GM19025 (cell line): ENCODE data around the gene ZNF846.
"Not testable (repeated sequence)": the region's sequence is repeated elsewhere in the genome, so short reads cannot be mapped to it uniquely, and the experiment has no call there.

Source experiments
- ATAC-seq: cut with Tn5 transposase; IDR thresholded peaks from one replicate; pipeline ENCODE4 v1.9.1; 2021; ENCODE audit warnings: mild to moderate bottlenecking, low read depth, moderate library complexity; ENCODE audit not compliant: unreplicated experiment

The ZNF846 gene

DNA sequence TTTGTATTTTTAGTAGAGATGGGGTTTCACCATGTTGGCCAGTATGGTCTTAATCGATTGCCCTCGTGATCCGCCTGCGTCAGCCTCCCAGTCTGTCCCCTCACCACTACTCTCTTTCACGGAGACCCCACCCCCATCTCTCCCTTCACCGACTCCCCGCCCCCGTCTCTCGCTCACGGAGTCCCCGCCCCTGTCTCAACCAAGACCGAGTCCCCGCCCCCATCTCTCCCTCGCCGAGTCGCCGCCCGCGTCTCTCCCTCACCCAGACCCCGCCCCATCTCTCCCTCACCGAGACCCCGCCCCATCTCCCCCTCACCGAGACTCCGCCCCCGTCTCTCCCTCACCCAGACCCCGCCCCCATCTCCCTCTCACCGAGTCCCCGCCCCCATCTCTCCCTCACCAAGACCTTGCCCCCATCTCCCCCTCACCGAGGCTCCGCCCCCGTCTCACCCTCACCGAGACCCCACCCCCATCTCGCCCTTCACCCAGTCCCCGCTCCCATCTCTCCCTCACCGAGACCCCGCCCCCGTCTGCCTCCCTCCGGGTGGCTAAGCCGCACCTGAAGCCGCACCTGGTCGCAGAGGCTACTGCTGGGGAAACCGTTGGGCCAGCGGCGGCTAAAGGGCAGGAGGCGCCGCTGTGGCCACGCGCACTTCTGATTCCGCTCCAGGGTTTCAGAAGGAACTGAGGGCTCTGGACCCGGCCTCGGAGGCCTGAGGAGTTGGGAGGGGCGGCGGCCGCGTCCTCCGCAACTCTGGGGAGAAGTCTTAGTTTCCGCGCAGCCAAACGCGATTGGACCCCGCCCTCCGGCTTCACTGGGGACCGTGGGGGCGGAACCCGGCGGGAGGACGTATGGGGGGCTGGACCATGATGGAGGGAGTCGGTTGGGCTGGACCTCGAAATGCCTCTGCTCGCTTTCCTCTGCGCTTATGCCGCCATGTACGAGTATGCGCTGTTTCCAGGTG, 17.1 kb upstream of the ZNF846 start:
- ATAC-seq, result peak; percentile 61

DNA sequence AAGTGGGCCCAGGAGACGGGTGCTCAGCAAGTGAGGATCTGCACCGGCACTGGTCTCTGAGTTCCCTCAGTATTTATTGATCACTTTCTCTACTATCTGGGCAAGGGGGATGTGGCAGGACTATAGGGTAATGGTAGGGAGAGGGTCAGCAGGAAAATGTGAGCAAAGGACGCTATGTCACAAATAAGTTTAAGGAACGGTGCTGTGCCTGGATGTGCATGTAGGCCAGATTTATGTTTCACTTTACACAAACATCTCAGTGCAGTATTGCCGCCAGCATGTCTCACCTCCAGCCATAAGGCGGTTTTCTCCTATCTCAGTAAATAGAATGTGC, 15.6 kb upstream of the ZNF846 start:
- not testable (repeated sequence) for ATAC-seq

DNA sequence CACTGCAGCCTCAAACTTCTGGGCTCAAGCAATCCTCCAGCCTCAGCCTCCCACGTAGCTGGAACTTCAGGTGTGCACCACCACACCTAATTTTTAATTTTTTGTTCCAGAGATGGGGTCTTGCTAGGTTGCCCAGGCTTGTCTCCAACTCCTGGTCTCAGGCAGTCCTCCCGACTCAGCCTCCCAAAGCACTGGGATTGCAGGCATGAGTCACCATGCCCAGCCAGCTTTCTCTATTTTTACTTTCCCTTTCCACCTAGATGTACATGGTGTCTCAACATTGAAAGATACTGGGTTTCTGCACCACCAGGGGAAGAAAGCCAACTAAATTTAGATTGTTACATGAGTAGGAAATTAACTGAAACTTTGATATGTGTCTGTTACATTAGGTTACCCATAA, 13.8 kb upstream of the ZNF846 start:
- ATAC-seq, result no peak

DNA sequence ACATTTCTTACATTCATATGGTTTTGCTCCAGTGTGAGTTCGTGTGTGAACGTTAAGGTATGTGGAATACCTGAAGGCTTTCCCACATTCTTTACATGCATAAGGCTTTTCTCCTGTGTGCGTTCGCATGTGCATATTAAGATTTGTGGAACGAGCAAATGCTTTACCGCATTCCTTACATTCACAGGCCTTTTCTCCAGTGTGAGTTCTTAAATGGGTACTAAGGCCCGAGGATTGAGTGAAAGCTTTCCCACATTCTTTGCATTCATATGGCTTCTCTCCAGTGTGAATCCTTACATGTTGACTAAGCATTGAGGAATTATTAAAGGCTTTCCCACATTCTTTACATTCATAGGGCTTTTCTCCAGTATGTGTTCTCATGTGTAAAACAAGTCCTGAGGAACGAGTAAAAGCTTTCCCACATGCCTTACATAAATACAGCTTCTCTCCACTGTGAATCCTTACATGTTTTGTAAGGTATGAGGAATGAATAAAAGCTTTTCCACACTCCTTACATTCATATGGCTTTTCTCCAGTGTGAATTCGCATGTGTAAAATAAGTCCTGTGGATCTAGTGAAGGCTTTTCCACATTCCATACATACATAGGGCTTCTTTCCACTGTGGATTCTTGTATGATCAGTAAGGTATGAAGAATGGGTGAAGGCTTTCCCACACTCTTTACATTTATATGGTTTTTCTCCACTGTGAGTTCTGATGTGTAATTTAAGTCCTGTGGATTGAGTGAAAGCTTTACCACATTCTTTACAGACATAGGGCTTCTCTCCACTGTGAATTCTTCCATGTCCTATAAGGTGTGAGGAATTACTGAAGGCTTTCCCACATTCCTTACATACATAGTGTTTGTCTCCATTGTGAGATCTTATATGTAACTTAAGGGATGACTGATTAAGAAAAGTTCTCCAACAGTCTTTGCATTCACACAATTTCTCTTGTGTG, 10.7 kb downstream of the ZNF846 start:
- ATAC-seq, result no peak

DNA sequence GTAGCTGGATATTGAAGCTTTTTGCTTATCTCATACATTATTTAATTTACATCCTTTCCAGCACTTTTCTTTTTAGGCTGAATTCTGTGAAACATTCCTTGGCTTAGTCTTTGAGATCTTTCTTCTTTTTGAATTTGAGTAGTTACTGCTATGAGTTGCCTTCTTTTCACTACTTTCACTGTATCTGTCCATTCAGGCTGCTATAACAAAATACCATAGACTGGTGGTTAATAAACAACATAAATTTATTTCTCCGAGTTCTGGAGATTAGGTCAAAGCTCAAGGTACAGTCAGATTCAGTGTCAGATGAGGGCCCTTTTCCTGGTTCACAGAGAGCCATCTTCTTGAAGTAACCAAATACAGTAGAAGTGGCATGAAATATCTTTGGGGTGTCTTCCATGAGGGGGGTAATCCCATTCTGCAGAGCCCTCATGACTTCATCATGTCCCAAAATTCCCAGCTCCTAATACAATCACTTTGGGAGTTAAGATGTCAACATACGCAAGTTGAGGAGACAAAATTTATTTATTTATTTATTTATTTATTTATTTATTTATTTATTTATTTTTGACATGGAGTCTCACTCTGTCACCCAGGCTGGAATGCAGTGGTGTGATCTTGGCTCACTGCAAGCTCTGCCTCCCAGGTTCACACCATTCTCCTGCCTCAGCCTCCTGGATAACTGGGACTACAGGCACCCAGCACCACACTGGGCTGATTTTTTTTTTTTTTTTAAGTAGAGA, 15.7 kb downstream of the ZNF846 start:
- no peak for ATAC-seq

DNA sequence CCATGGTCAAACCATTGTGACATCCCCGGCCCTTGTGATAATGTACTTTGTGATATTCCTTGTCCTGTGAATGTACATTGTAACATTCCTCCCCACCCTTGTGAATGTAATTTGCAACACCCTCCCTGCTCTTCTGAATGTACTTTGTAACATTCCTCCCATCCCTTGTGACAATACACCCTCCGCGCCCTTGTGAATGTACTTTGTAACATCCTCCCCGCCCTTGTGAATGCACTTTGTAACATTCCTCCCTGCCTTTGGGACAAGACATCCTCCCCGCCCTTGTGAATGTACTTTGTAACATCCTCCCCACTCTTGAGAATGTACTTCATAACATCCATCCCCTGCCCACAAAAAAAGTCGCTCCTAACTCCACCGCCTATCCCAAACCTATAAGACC, 17.1 kb downstream of the ZNF846 start:
- no peak for ATAC-seq

DNA sequence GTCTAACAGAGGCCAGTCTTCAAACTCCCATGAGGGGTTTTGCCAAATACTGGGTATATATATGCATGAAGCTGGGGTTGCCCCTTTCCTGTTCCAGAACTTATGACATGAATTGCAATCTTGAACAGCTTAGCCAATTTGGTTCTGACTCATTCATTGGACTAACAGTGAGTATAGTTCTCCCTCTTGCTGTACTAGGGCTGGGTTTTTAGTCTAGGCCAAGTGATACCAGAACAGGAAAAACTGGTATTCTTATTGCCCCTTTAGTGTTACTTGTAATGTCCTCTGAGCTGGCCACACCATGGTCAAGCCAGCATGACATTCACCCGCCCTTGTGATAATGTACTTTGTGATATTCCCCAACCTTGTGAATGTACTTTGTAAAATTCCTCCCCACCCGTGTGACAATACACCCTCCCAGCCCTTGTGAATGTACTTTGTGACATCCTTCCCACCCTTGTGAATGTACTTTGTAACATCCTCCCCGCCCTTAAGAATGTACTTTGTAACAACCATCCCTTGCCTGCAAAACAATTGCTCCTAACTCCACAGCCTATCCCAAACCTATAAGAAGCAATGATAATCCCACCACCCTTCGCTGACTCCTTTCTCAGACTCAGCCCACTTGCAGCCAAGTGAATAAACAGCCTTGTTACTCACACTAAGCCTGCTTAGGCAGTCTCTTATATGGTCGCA, 26.9 kb downstream of the ZNF846 start:
- ATAC-seq, result no peak

DNA sequence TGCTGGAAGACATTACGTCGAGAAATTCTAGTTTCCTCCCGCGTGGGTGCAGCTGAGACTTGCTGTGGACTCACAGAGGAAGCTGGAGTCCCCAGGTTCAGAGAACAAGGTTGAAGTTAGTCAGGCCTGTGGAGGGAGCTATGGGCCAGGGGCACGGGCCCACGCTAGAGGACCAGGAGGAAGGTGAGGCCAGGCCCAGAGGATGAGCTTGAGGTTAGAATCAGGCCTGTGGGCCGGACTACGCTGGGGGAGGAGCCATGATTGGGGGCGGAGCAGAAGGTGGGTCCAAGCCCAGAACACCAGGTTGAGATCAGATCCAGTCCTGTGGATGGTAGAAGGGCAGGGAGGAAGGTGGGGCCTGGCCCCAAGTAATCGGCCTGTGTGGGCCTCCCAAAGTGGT, 32.6 kb downstream of the ZNF846 start:
- ATAC-seq, result no peak

DNA sequence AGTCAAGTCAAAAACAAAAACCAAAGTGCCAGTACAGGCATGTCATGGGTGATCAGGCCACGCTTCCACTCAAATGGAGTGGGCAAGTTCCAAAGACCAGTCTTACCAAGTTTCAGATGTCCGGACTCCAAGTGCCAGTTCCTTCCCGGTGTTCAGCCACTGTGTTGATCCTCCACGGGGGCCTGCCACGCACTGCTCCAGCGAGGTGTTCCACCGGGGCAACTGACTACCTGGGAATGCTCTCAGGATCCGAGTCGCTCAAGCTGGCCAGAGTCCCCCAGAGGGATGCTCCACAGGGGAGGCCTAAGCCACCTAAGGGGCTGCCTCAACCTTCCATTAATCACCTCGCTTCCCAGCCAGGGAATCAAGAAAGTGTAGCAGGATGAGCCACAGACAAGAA, 38.5 kb downstream of the ZNF846 start:
- not testable (repeated sequence) for ATAC-seq

DNA sequence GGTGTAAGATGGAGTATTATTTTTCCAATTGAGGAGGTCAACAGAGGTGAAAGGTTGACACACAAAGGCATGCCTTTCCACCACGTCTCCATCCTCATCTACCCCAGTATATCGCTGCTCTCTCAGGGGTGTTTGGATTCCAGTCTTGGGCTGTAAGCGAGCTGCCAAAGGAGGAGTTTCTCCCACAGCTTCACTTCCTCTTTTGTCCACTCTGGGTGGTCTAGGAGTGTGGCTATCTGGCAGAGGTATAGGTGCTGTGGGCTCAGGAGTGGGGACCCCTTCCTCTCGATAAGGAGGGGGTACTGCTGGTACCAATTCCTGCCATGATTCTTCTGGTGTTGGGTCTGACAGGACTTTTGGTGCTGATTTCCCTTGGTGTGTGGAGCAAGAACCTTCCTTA, 39.4 kb downstream of the ZNF846 start:
- no peak for ATAC-seq

DNA sequence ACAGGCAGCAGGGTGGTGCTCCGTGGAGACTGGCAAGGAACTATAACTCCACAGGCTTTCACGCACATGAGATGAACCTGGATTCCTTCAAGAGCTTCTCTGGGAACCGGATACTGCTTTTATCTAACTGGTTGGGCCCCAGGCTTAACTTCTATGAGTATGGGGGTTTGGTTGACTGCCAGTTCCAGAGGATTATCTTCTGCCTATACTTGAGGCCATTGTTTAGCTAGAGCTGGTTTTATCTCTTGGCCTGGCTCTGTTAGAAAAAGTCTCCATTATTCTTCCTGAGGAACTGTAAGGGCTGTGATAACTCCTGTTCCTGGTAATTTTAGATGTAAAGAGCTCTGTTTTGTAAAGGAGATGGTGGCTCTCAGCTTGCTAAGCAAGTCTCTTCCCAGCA, 40.9 kb downstream of the ZNF846 start:
- ATAC-seq, result no peak

DNA sequence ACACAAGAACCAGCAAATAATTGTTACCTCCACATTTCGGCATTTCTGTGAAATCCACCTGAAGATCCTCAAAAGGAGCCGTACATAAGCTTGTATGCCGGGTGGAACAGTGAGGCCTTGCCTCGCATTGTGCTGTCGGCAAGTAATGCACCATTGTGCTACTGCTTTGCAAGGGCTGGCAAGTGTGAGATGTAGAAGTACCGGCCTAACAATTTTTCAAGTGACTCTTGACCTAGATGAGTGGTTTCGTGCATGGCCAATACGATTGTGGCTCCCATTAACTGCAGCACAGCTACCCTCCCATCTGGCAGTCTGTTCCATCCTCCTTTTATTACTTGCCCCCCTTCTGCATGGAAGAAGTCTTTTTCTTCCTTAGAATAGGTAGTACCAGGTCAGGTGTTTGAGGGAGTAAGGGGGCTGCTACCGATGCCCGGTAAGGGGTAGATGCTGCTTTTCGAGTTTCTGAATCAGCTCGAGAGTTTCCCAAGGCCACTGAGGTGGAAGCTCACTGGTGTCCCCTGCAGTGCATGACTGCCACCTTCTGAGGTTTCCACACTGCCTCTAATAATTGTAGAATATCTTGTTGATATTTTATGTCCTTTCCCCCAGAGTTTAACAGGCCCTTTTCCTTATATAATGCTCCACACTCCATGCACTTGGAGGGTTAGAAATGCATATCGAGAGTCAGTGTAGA, 42.9 kb downstream of the ZNF846 start:
- not testable (repeated sequence) for ATAC-seq

DNA sequence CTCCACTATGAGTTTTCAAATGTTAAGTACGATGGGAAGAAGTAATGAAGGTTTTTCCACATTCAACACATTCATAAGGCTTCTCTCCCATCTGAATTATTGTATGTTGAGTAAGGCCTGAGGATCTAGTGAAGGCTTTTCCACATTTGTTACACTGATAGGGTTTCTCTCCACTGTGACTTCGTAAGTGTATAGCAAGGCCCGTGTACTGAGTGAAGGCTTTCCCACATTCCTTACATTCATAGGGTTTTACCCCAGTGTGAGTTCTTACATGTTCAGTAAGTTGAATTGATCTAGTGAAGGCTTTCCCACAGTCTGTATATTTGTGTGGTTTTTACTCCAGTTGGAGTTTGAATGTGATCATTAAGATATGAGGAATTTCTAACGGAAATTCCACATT, 44.4 kb downstream of the ZNF846 start:
- ATAC-seq, result no peak

DNA sequence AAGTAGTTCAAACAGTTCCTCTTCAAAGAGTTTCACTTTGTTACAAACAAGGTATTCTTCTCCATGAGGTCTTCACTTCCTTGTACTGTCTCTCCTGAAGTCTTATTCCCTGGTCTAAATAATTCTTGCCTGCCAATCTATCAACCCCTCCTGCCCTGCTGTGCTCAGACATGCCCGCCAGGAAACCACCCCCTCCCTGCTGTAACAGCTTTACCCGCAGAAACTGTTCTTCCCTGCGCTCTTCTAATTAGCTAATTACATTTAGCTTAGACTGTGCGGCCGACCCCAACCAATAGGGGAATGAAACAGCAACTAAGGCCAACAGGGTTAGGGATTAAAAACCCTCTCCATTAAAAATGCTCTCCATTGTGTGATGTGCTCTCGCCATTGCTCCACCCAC, 46.7 kb downstream of the ZNF846 start:
- no peak for ATAC-seq

DNA sequence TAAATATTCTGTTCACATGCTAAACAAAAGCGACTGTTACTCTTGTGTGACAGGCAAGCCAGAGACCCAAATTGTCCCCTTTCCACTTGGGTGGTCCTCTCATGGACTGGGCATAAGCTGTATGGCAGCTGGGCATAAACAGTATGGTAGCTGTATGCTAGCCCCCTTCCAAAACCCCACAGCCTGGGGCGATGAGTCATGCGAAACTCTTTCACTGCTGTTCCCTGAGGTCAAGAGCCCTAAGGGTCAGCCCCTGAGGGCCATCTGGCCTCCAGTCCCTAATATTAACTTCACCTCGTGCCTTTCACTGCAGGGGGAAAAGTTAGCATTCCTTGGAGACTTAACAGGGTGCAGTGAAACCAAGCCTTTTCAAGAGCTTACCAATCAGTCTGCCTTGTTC, 48.0 kb downstream of the ZNF846 start:
- ATAC-seq, result no peak

DNA sequence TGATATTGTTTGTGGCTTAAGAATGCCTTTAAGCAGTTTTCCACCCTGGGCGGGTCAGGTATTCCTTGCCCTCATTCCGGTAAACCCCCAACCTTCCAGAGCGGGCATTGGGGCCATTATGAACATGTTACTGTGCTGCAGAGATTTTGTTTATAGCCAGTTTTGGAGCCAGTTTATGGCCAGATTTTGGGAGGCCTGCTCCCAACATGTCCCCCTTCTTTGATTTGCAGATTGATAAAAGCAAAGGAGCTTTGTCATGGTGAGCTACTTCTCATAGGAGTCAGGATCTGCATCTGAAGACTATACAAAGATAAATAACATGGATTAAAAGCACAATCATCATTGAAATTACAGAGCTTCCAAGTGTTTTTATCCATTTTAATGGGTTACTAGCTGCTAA, 56.7 kb downstream of the ZNF846 start:
- no peak for ATAC-seq

DNA sequence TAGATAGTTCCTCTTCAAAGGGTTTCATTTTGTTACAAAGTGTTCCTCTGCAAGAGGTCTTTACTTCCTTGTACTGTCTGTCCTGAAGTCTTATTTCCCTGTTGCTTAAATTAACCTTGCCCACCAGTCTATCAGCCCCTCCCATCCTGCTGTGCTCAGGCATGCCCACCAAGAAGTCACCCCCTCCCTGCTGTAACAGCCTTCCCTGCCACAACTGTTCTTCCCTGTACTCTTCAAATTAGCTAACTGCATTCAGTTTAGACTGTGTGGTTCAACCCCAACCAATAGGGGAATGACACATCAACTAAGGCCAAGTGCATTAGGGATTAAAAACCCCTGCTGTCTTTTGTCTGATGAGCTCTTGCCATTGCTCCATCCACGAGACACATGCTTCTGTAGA, 59.2 kb downstream of the ZNF846 start:
- no peak for ATAC-seq

DNA sequence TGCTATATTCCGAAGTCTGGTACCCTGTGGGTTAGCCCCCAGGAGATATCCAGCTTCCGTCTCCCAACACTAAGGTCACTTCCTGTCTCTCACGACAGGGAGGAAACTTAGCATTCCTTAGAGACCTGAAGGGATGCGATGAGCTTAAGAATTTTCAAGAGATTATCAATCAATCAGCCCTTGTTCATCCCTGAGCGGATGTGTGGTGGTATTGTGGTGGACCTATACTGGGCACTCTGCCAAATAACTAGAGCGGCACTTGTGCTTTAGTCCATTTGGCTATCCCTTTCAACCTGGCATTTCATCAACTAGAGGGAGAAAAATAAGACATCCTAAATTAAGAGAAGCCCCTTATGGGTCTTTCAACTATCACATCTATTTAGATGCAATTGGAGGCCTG, 62.7 kb downstream of the ZNF846 start:
- no peak for ATAC-seq

DNA sequence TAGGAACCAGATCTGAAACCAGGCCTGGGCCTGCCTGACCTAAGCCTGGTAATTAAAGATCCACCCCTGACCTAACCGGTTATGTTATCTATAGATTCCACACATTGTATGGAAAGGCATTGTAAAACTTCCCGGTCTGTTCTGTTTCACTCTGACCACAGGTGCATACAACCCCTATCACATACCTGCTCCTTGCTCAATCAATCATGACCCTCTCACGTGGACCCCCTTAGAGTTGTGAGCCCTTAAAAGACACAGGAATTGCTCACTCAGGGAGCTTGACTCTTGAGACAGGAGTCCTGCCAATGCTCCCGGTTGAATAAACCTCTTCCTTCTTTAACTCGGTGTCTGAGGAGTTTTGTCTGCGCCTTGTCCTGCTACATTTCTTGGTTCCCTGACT, 66.4 kb downstream of the ZNF846 start:
- ATAC-seq, result no peak
